ENCODE measurements around the gene PARVG.

GRCh38 chr22:44249376-44250147, 68.8 kb downstream of the PARVG start:
- TF ChIP-seq POLR2A (IDR thresholded peaks at IDR 0.05) (no peak), CTCF (IDR thresholded peaks at IDR 0.05) (no peak)
